Ammon's horn (tissue), 1 donor: ENCODE measurements around the gene RPS8.
A peak's percentile ranks its signal among the peaks of the same experiment; 100 is the strongest.
"Not testable (repeated sequence)": the region's sequence is repeated elsewhere in the genome, so short reads cannot be mapped to it uniquely, and the experiment has no call there.

Source experiments
- DNase-seq: peaks from one replicate; pipeline ENCODE4 v3.0.0-alpha.2; 2016; ENCODE audit warnings: low spot score

RPS8 gene

DNA sequence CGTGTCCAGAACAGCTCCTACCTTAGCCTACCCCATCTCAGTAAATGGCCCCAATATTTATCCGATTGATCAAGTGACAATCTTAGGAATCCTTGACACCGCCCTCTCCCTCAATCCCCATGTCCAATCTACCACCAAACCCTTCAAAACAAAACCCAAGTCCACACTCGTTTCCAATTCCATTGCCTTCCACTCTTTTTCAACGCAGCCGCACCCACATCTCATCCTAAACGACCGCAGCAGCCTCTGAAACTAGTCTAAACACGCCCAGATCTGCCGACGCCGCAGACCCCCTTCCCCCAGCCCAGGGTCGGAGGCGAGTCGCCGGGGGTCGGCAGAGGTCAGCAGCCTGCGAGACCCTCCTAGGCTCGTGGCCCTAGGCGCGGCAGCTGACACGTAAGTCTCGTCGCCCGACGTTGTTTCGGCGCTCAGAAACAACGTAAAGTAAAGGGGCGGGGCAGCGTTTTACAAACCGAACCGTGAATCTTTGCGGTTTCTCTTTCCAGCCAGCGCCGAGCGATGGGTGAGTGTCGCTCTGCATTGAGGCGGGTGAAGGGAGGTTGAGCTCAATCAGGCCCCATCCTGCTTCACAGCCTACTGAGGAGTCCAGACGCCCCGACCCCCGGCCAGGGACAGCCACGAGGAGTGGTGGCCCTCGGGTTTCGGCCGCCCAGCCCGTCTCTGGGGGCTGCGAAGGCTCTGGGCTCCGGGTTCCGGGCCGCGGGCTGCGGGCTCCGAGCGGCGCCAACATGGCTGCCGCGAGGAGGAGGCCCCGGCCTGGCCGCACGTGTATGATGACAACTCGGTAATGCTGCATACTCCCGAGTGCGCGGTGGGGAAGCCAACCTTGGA is at the start of gene RPS8:
Gene RPS8 (plus strand): TSS at position 463 of the 852 bp plus-strand sequence. CDS start 57 bp downstream, at position 520.
- peak; percentile 95 for DNase-seq

DNA sequence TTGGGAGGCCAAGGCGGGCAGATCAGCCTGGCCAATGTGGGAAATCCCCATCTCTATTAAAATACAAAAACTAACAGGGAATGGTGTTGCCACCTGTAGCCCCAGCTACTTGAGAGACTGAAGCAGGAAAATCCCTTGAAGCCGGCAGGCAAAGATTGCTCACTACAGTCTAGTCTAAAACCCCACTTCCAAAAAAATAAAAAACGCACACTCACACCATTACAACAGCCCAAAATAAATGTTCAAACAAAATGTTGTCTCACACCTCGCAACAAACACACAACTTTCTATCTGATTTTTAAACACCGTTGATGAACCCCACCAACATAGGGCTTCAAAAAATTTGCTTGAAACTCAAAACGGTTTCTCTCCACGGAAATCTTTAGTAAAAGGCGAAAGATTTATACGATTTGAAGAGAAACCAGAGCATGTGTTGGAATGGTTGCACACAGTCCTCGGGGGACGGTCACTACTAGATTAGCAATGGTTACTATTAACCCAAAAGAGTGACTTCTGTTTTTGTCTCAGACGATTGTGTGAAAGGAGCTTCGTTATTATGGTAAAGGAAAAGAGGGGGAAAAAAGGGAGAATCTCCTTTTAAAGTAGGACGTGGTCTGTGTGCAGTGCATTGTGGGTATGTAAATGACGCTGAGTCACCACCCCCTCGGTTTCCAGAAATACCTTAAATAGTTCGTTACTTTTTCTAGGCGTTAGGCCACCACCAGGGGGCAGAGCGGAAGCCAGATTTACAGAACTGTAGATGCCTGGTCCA is 44.4 kb upstream of the RPS8 start, which contains the start of gene RNU5D-1:
Gene RNU5D-1 (minus strand): TSS at position 430 of the 772 bp plus-strand sequence.
- peak; percentile 96 for DNase-seq

GRCh38 chr1:44733365-44733764 is 42.0 kb upstream of the RPS8 start:
- no peak for DNase-seq

- DNase-seq: no peak
Observed at GRCh38 chr1:44733784-44734183, 41.6 kb upstream of the RPS8 start.

DNA sequence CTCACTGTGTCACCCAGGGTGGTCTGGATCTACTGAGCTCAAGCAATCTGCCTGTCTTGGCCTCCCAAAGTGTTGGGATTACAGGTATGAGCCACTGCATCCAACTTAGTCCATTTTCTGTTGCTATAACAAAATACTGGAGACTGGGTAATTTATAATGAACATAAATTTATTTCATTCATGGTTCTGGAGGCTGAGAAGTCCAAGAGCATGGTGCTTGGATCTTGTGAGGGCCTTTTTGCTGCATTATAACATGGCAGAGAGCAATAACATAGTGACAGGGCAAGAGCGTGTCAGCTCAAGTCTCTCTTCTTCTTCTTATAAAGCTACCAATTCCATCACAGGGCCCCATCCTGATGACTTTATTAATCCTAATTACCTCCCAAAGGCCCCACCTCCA is 39.3 kb upstream of the RPS8 start:
- no peak for DNase-seq

GRCh38 chr1:44738953-44739306 is 36.4 kb upstream of the RPS8 start:
- not testable (repeated sequence) for DNase-seq

DNA sequence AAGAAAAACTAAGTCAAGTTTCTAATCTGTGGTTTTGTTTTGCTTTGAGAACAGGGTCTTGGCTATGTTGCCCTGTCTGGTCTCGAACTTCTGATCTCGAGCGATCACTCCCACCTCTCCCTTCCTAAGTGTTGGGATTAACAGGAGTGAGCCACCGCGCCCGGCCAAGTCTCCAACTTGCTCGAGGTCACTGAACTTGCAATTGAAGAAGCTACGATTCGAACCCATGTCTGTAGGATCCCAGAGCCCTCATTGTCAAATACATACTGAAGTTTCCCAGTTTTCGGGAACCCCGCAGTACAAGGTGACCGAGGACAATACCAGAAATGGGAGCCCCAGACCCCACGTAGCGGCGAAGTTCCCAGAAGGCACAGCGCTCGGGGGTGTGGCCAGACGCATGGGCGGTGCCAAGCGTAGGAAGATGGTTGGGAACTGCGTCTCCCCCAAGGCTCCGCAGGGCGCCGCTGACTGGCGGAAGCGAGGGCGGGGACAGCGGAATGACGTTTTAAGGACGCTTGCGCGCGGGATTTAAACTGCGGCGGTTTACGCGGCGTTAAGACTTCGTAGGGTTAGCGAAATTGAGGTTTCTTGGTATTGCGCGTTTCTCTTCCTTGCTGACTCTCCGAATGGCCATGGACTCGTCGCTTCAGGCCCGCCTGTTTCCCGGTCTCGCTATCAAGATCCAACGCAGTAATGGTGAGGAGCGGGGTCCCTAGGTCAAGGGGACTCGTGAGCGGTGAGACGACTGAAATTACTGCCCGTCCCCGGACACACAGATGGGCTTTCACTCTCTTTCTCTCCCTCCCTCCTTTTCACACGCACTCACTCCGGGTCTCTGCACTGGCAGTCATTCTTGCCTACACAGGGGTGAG is 35.8 kb upstream of the RPS8 start, which contains the start of gene KIF2C:
Gene KIF2C (plus strand): TSS at position 531 of the 872 bp plus-strand sequence. CDS start 96 bp downstream, at position 627.
- peak; percentile 98 for DNase-seq

- no peak for DNase-seq
Observed at GRCh38 chr1:44740179-44740617, 35.1 kb upstream of the RPS8 start.

GRCh38 chr1:44743211-44743610 is 32.1 kb upstream of the RPS8 start:
- DNase-seq: no peak

- DNase-seq: no peak
Observed at GRCh38 chr1:44747878-44748277, 27.5 kb upstream of the RPS8 start.

- DNase-seq: no peak
Observed at GRCh38 chr1:44757420-44757819, 17.9 kb upstream of the RPS8 start.

- no peak for DNase-seq
Observed at GRCh38 chr1:44759077-44759476, 16.3 kb upstream of the RPS8 start.

GRCh38 chr1:44760876-44761275 is 14.5 kb upstream of the RPS8 start:
- DNase-seq: no peak

- DNase-seq: not testable (repeated sequence)
Observed at GRCh38 chr1:44766421-44766820, 8.9 kb upstream of the RPS8 start.

GRCh38 chr1:44775930-44776729 is 790 bp downstream of the RPS8 start:
- no peak for DNase-seq

DNA sequence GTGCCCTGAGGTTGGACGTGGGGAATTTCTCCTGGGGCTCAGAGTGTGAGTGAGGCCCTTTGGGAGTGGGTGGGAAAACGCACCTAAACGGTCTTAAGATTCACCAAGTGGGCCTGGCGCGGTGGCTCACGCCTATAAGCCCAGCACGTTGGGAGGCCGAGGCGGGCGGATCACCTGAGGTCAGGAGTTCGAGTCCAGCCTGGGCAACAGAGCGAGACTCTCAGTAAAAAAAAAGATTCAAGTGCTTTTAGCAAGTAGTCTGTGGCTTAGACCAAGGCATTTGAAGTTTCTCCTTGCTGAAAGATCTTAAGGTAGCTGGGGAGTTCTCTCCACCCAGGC is 1.4 kb downstream of the RPS8 start:
- DNase-seq: no peak

- no peak for DNase-seq
Observed at GRCh38 chr1:44777547-44777946, 2.2 kb downstream of the RPS8 start.

DNA sequence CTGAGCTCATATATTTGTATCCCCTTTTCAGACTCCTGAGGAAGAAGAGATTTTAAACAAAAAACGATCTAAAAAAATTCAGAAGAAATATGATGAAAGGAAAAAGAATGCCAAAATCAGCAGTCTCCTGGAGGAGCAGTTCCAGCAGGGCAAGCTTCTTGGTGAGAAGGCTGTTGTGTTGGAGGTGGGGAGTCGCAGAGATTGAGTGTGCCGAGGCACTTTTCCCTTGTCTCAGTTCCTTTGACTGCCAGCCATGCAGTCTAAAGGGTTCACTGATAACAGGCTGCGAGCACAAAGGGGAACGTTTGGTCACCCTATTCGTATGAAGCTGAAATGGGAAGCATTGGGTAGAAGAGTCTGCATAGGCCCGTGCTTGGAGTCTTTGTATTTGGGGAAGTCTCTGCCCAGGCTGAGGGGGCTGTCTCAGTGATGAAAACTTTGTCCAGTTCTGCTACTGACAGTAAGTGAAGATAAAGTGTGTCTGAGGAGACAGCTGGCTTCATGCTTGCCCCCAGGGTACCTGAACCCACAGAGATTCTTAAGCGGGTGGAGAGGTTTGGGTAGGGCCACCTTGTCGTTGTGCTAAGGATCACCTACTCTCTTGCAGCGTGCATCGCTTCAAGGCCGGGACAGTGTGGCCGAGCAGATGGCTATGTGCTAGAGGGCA is 2.8 kb downstream of the RPS8 start:
- no peak for DNase-seq

- DNase-seq: no peak
Observed at GRCh38 chr1:44778705-44779576, 3.6 kb downstream of the RPS8 start.
